Gastroesophageal sphincter (tissue), 4 donors: Measurements from ENCODE around the gene BLCAP. TPM values are rescaled to one million over a fixed set of nuclear protein-coding genes. Genes with fewer than 3 reads are reported as not detected.
A peak's percentile ranks its signal among the peaks of the same experiment; 100 is the strongest.

Experiments used
- ATAC-seq: fragments of 150-250 bp; one replicate; pipeline ENCODE4 v1.9.1; 2016; ENCODE audit warnings: mild to moderate bottlenecking, moderate library complexity
- H3K27ac ChIP-seq, 4 donors: fragments of 200-600 bp; sonication (generic) in 3 of 4; 1 replicate in 3 of 4; 2 replicates in 1 of 4; pipeline ENCODE4 v1.5.1; 2016 to 2019
- H3K27me3 ChIP-seq: fragments of 200-600 bp; sonication (generic); one replicate; pipeline ENCODE4 v1.5.1; 2019
- H3K36me3 ChIP-seq, 2 donors: fragments of 200-600 bp; sonication (generic); one replicate each; pipeline ENCODE4 v1.5.1; 2019; ENCODE audit warnings: control low read depth in 1 of 2
- H3K4me1 ChIP-seq, 3 donors: fragments of 200-600 bp; sonication (generic); 1 replicate in 2 of 3; 2 replicates in 1 of 3; pipeline ENCODE4 v1.5.1; 2016 to 2019; ENCODE audit warnings: control low read depth in 2 of 3
- H3K4me3 ChIP-seq, 2 donors: fragments of 200-600 bp; sonication (generic); one replicate each; pipeline ENCODE4 v1.5.1; 2019; ENCODE audit warnings: mild to moderate bottlenecking in 1 of 2, moderate library complexity in 1 of 2
- H3K9me3 ChIP-seq, 3 donors: fragments of 200-600 bp; sonication (generic); one replicate each; pipeline ENCODE4 v1.5.1; 2017 to 2019; ENCODE audit warnings: control low read depth in 2 of 3
- CTCF ChIP-seq, 4 experiments: fragments of 200-600 bp in 2 of 4; fragments of 450-650 bp in 2 of 4; sonication (generic) in 1 of 4; IDR thresholded peaks; one replicate each; pipeline ENCODE4 v1.5.1; 2017 to 2019; ENCODE audit warnings: antibody characterized with exemption in 4 of 4, mild to moderate bottlenecking in 2 of 4, moderate library complexity in 2 of 4
- EP300 ChIP-seq: sonication (generic); formaldehyde crosslinking; IDR thresholded peaks from one replicate; pipeline ENCODE4 v1.6.1; 2017; ENCODE audit warnings: antibody characterized with exemption, mild to moderate bottlenecking
- POLR2A ChIP-seq, 2 donors: fragments of 450-650 bp; IDR thresholded peaks; one replicate each; pipeline ENCODE4 v1.6.1; 2017; ENCODE audit warnings: antibody characterized with exemption in 2 of 2, mild to moderate bottlenecking in 2 of 2, moderate library complexity in 1 of 2
- POLR2AphosphoS5 ChIP-seq: sonication (generic); formaldehyde crosslinking; IDR thresholded peaks from one replicate; pipeline ENCODE4 v1.6.1; 2017; ENCODE audit warnings: antibody characterized with exemption
- WGBS, 2 donors: methylation state at CpG; one replicate each; pipeline ENCODE4 v1.1.5; 2018; ENCODE audit warnings: low coverage in 1 of 2; 5-methylcytosine and 5-hydroxymethylcytosine counted together
- total RNA-seq, 4 donors: library from RNA; depleted of rRNA; stranded (reverse); fragments of >200 nt; gene quantifications; one replicate each; pipeline ENCODE4 v1.1.0, GENCODE V29; 2016

Gene BLCAP
- total RNA-seq, 4 donors from 2014 or later = 37.7 to 65.5 (median 55.6) TPM

- Histone ChIP-seq H3K27ac (peak overlapping the region; percentile 79 to 98 (median 95)), H3K9me3 (no peaks in the 10 kb centered on the region), H3K27me3 (no peaks in the 10 kb centered on the region), H3K4me1 (peaks cover 0 to 54% (median 32%) of the 10 kb centered on the region in 3 donors), H3K36me3 (no peaks in the 10 kb centered on the region), H3K4me3 (peak overlapping the region; percentile 83 to 100)
- TF ChIP-seq EP300 (no peak), CTCF (IDR thresholded peaks at IDR 0.05) (no peak), POLR2AphosphoS5 (no peak), POLR2A (IDR thresholded peaks at IDR 0.05) (no peak)
- WGBS, 2 donors = 0% methylated on average over 8 to 11 of the region's 28 CpGs
- peak; percentile 22 for ATAC-seq
Observed at GRCh38 chr20:37526839-37527637, 638 bp downstream of the BLCAP start.

GRCh38 chr20:37526238-37526838, 1.3 kb downstream of the BLCAP start:
- peak; percentile 17 for ATAC-seq

GRCh38 chr20:37525810-37526209, 1.9 kb downstream of the BLCAP start:
- Histone ChIP-seq H3K4me3 (peak overlapping the region; percentile 83 to 100), H3K27ac (peak overlapping the region; percentile 79 to 98 (median 95)), H3K36me3 (peaks cover 0 to 4% of the 10 kb centered on the region in 2 donors), H3K9me3 (no peaks in the 10 kb centered on the region), H3K4me1 (peaks cover 0 to 66% (median 32%) of the 10 kb centered on the region in 3 donors), H3K27me3 (no peaks in the 10 kb centered on the region)
- ATAC-seq = no peak
- TF ChIP-seq CTCF (IDR thresholded peaks at IDR 0.05) (no peak), POLR2AphosphoS5 (no peak), EP300 (no peak), POLR2A (IDR thresholded peaks at IDR 0.05) (no peak)
- 30 to 42% methylated on average over 4 to 5 of the region's 5 CpGs for WGBS, 2 donors

More at GRCh38 chr20:37526238-37526838, 1.3 kb downstream of the BLCAP start:
- Histone ChIP-seq H3K4me1 (peaks cover 0 to 61% (median 32%) of the 10 kb centered on the region in 3 donors), H3K9me3 (no peaks in the 10 kb centered on the region), H3K4me3 (peak overlapping the region; percentile 83 to 100), H3K27me3 (no peaks in the 10 kb centered on the region), H3K27ac (peak overlapping the region; percentile 79 to 98 (median 95)), H3K36me3 (no peaks in the 10 kb centered on the region)
- TF ChIP-seq POLR2A (IDR thresholded peaks at IDR 0.05) = no peak
- TF ChIP-seq POLR2AphosphoS5 = peak; percentile 24
- WGBS, 2 donors = 0% methylated on average over 5 to 9 of the region's 10 CpGs

GRCh38 chr20:37524859-37525708, 2.6 kb downstream of the BLCAP start:
- peaks cover 0 to 73% (median 35%) of the 10 kb centered on the region in 3 donors for H3K4me1 ChIP-seq
- no peaks in the 10 kb centered on the region for H3K27me3 ChIP-seq
- WGBS, 2 donors = 0 to 21% methylated on average over 1 to 3 of the region's 6 CpGs
- peak overlapping the region in 3 of 4 donors; percentile 15 to 98 (median 97) for H3K27ac ChIP-seq
- ATAC-seq = no peak
- peak overlapping the region in 1 of 2 donors; percentile 100 for H3K4me3 ChIP-seq
- H3K36me3 ChIP-seq = peaks cover 0 to 8% of the 10 kb centered on the region in 2 donors
- H3K9me3 ChIP-seq = no peaks in the 10 kb centered on the region
- TF ChIP-seq EP300 (no peak), CTCF (IDR thresholded peaks at IDR 0.05) (no peak), POLR2AphosphoS5 (no peak), POLR2A (IDR thresholded peaks at IDR 0.05) (no peak)
